Measurements from ENCODE around the gene ST6GALNAC2.
"Not testable (repeated sequence)": the region's sequence is repeated elsewhere in the genome, so short reads cannot be mapped to it uniquely, and the experiment has no call there.

ST6GALNAC2 gene

DNA sequence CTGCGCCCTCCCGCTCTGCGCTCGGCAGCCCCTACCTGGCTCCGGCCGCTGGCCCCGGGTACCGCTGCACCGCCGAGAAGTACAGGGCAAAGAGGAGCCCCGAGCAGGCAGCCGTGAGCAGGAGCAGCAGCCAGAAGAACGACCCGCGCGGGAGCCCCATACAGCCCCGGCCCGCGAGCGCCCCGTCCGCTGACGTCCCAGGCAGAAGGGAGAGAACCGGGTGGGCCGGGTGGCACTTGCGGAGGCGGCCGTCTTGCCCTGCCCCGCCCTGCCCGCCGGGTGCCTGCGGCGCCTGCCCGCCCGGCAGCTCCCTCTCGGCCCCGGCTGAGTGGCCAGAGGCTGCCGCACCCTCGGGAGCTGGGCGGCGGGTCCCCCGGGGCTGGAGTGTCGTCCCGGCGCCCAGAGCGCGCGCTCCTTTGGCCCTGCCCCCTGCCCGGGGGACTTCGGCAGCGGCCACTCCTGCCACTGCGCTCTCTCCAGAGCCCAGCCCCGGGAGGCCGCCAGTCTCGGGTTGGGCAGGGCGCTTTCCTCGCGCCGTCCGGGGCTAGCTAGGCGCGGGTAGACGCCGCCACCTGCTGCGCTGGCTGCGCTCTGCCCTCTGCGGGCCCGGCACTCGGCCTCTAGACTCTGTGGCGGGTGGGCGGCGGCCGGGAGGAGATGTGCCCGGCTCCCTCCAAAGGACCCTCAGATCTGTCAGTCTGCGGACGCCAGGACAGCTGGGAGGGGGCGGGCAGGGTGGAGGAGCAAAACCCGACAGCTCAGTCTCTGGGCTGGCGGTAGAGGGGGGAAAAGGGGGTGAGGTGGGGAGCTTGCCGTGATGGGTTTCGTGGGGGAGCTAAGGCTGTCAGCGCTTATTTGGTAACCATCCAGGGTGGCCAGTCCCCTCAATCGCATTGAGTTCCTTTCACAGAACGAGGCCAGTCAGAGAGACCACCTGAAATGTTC lies at the start of gene ST6GALNAC2:
ST6GALNAC2 (minus strand) TSS at position 212 of the 945 bp plus-strand sequence; CDS start at position 160, 52 bp downstream.
- no peaks in the 10 kb centered on the region for H3K9me3 Mint-ChIP-seq
- H3K27me3 Mint-ChIP-seq: peaks cover 13% of the 10 kb centered on the region
- peaks cover 2% of the 10 kb centered on the region for H3K4me1 Mint-ChIP-seq
- peak within 1 kb of the TSS; percentile 75 for H3K4me3 Mint-ChIP-seq
- H3K36me3 Mint-ChIP-seq: peaks cover 2% of the 10 kb centered on the region
- H3K27ac Mint-ChIP-seq: peak within 1 kb of the TSS; percentile 22
- DNase-seq (ENCODE audit: low spot score in 2 of 2) (peak; percentile 27 to 51), ATAC-seq (ENCODE audit: low read depth) (peak; percentile 79)

- H3K4me1 Mint-ChIP-seq: no peaks in the 10 kb centered on the region
- H3K36me3 Mint-ChIP-seq: no peaks in the 10 kb centered on the region
- no peak overlapping the region for H3K27ac Mint-ChIP-seq
- no peak for ATAC-seq (ENCODE audit: low read depth)
- no peak overlapping the region for H3K4me3 Mint-ChIP-seq
- DNase-seq (ENCODE audit: low spot score in 2 of 2): no peak
- no peaks in the 10 kb centered on the region for H3K9me3 Mint-ChIP-seq
- peaks cover 12% of the 10 kb centered on the region for H3K27me3 Mint-ChIP-seq
Observed at GRCh38 chr17:76635039-76635438, 49.4 kb upstream of the ST6GALNAC2 start.

DNA sequence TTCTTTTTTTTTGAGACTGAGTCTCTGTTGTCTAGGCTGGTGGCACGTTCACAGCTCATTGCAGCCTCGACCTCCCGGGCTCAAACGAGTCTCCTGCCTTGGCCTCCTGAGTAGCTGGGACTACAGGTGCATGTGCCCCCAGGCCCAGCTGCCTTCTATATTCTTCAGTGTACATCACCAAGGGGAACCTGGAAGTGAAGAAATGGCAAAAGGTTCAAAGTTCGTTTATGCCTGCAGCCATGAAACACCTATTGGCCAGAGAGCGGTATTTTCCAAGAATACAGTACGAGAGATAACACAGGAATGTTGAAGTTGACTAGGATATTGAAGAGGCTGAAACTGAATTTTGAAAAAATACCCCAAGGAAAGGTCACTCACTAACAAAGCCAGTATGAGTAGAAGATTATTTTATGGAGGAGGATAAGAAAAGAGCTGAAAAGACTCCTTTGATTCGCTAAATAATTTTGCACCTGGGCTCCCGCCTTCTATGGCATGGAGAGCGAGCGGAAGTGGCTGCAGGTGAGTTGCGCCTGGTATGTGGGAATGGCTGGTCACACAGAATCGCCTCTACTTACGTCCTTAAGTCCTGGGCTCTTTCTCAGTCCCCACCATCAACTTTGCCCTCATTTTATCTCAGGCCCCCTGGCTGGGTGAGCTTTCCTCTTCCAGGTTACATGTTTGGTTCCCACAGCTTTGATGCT lies 48.1 kb upstream of the ST6GALNAC2 start:
- Mint-ChIP-seq H3K27ac (no peak overlapping the region), H3K36me3 (no peaks in the 10 kb centered on the region), H3K4me1 (no peaks in the 10 kb centered on the region), H3K27me3 (peaks cover 13% of the 10 kb centered on the region), H3K9me3 (no peaks in the 10 kb centered on the region), H3K4me3 (no peak overlapping the region)
- DNase-seq (ENCODE audit: low spot score in 2 of 2): no peak
- no peak for ATAC-seq (ENCODE audit: low read depth)

DNA sequence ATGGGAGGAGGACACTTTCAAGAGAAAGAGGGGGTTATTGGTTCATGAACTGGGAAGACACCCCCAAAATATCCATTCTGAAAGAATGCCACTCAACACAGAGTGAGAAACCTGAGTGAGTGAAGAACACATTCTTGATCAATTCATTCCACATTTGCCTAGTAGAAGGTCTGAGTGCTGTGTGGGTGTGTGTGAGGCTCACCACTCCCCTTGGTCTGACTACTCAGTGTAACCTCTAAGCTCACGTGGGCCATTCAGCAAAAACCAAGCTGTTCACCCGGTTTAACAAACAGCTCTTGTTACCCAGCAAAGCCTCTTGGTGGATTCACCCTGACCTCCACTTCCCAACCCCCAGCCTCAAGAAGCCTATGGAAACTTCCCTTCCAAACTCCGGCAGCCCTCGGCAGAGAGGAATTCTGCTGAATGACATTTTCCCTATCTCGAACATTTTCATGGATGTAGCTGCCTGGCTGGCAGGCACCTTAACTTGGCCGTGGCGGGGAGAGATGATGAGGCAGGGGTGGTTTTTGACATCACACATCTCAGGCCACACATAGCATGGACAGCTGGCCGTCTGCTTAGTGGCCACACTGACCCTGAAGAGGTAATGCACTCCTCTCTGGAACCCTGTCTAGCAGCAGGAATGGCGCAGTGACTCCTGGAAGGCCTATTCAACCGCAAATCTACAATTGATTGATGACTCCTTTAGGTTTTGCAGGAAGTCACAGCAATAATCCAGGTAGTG lies 46.3 kb upstream of the ST6GALNAC2 start:
- no peaks in the 10 kb centered on the region for H3K36me3 Mint-ChIP-seq
- no peak for DNase-seq (ENCODE audit: low spot score in 2 of 2)
- H3K27ac Mint-ChIP-seq: no peak overlapping the region
- ATAC-seq (ENCODE audit: low read depth): no peak
- no peak overlapping the region for H3K4me3 Mint-ChIP-seq
- peaks cover 20% of the 10 kb centered on the region for H3K27me3 Mint-ChIP-seq
- H3K4me1 Mint-ChIP-seq: no peaks in the 10 kb centered on the region
- H3K9me3 Mint-ChIP-seq: no peaks in the 10 kb centered on the region

- peaks cover 23% of the 10 kb centered on the region for H3K27me3 Mint-ChIP-seq
- no peaks in the 10 kb centered on the region for H3K4me1 Mint-ChIP-seq
- H3K36me3 Mint-ChIP-seq: no peaks in the 10 kb centered on the region
- H3K27ac Mint-ChIP-seq: no peak overlapping the region
- ATAC-seq (ENCODE audit: low read depth): no peak
- DNase-seq (ENCODE audit: low spot score in 2 of 2): no peak
- no peaks in the 10 kb centered on the region for H3K9me3 Mint-ChIP-seq
- no peak overlapping the region for H3K4me3 Mint-ChIP-seq
Observed at GRCh38 chr17:76630151-76630550, 44.5 kb upstream of the ST6GALNAC2 start.

DNA sequence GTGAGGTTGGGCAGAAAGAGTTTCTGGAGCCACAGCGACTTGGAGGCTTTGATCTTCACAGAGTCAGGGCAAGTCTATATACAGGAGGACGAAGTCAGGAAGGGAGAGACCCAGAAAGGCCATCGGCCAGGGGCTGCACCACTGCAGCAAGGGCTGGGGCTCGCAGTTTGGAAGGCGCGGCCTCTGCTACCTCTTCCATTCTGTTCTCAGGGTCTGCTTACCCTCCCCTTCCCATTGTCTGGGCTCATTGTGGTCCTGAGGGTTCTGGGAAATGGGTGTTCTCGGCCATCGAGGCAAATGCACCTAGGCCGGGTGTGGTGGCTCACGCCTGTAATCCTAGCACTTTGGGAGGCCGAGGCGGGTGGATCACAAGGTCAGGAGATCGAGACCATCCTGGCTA lies 41.9 kb upstream of the ST6GALNAC2 start:
- Mint-ChIP-seq H3K9me3 (no peaks in the 10 kb centered on the region), H3K4me3 (no peak overlapping the region), H3K27me3 (peaks cover 18% of the 10 kb centered on the region), H3K4me1 (no peaks in the 10 kb centered on the region), H3K36me3 (no peaks in the 10 kb centered on the region), H3K27ac (no peak overlapping the region)
- DNase-seq (ENCODE audit: low spot score in 2 of 2): no peak
- ATAC-seq (ENCODE audit: low read depth): no peak

- no peak for ATAC-seq (ENCODE audit: low read depth)
- no peaks in the 10 kb centered on the region for H3K4me1 Mint-ChIP-seq
- H3K9me3 Mint-ChIP-seq: no peaks in the 10 kb centered on the region
- H3K36me3 Mint-ChIP-seq: no peaks in the 10 kb centered on the region
- no peak overlapping the region for H3K4me3 Mint-ChIP-seq
- H3K27ac Mint-ChIP-seq: no peak overlapping the region
- no peak for DNase-seq (ENCODE audit: low spot score in 2 of 2)
- H3K27me3 Mint-ChIP-seq: peaks cover 18% of the 10 kb centered on the region
Observed at GRCh38 chr17:76626442-76626841, 40.8 kb upstream of the ST6GALNAC2 start.

GRCh38 chr17:76625496-76625895 lies 39.8 kb upstream of the ST6GALNAC2 start:
- Mint-ChIP-seq H3K4me1 (no peaks in the 10 kb centered on the region), H3K27ac (no peak overlapping the region), H3K9me3 (no peaks in the 10 kb centered on the region), H3K4me3 (no peak overlapping the region), H3K27me3 (peaks cover 18% of the 10 kb centered on the region), H3K36me3 (no peaks in the 10 kb centered on the region)
- DNase-seq (ENCODE audit: low spot score in 2 of 2): no peak
- no peak for ATAC-seq (ENCODE audit: low read depth)

GRCh38 chr17:76623271-76624146 lies 37.8 kb upstream of the ST6GALNAC2 start:
- Mint-ChIP-seq H3K9me3 (no peaks in the 10 kb centered on the region), H3K4me1 (no peaks in the 10 kb centered on the region), H3K27ac (no peak overlapping the region), H3K27me3 (peaks cover 14% of the 10 kb centered on the region), H3K36me3 (no peaks in the 10 kb centered on the region), H3K4me3 (no peak overlapping the region)
- DNase-seq (ENCODE audit: low spot score in 2 of 2) (peak; percentile 75 to 80), ATAC-seq (ENCODE audit: low read depth) (peak; percentile 99)

GRCh38 chr17:76617838-76618237 lies 32.2 kb upstream of the ST6GALNAC2 start:
- Mint-ChIP-seq H3K4me3 (no peak overlapping the region), H3K36me3 (no peaks in the 10 kb centered on the region), H3K9me3 (no peaks in the 10 kb centered on the region), H3K27me3 (peaks cover under 1% of the 10 kb centered on the region), H3K27ac (no peak overlapping the region), H3K4me1 (peaks cover 4% of the 10 kb centered on the region)
- DNase-seq (ENCODE audit: low spot score in 2 of 2): no peak
- no peak for ATAC-seq (ENCODE audit: low read depth)

GRCh38 chr17:76614912-76615617 lies 29.4 kb upstream of the ST6GALNAC2 start:
- Mint-ChIP-seq H3K27me3 (peaks cover 6% of the 10 kb centered on the region), H3K4me1 (peaks cover 4% of the 10 kb centered on the region), H3K27ac (no peak overlapping the region), H3K4me3 (no peak overlapping the region), H3K36me3 (no peaks in the 10 kb centered on the region), H3K9me3 (no peaks in the 10 kb centered on the region)
- DNase-seq (ENCODE audit: low spot score in 2 of 2): no peak
- ATAC-seq (ENCODE audit: low read depth): no peak

DNA sequence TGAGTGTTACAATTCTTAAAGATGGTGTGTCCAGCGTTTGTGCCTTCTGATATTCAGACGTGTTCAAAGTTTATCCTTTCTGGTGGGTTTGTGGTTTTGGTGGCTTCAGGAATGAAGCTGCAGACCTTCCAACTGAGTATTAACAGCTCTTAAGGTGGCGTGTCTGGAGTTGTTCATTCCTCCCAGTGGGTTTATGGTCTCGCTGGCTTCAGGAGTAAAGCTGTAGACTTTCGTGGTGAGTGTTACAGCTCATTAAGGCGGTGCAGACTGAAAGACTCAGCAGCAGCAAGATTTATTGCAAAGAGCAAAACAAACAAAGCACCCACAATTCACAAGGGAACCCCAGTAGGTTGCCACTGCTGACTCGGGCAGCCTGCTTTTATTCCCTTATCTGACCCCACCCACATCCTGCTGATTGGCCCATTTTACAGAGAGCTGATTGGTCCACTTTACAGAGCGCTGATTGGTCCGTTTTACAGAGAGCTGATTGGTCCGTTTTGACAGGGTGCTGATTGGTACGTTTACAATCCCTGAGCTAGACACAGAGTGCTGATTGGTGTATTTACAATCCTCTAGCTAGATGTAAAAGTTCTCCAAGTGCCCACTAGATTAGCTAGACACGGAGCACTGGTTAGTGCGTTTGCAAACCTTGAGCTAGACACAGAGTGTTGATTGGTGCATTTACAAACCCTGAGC lies 28.6 kb upstream of the ST6GALNAC2 start:
- H3K4me3 Mint-ChIP-seq; H3K27me3 Mint-ChIP-seq; H3K9me3 Mint-ChIP-seq; H3K36me3 Mint-ChIP-seq; H3K27ac Mint-ChIP-seq; ATAC-seq (ENCODE audit: low read depth); DNase-seq (ENCODE audit: low spot score in 2 of 2); H3K4me1 Mint-ChIP-seq: not testable (repeated sequence)
